ENCODE measurements around the gene C12orf50. TPM values are rescaled to one million over a fixed set of nuclear protein-coding genes. Genes with fewer than 3 reads are reported as not detected.

C12orf50 gene
- polyA plus RNA-seq, 1 experiment, result not detected

GRCh38 chr12:87995581-87996178 lies 33.5 kb downstream of the C12orf50 start:
- CTCF ChIA-PET, result no interaction called here
- POLR2A ChIA-PET, result no interaction called here
- DNase-seq (ENCODE audit: low read depth, low spot score), result peak; percentile 54

GRCh38 chr12:87991483-87991882 lies 37.7 kb downstream of the C12orf50 start:
- Histone ChIP-seq H3K4me3 (ENCODE audit: low read depth, low read length) (no peak overlapping the region), H3K27me3 (ENCODE audit: control insufficient read depth, insufficient read depth, low read length) (no peaks in the 10 kb centered on the region), H3K27ac (ENCODE audit: low read depth, low read length) (no peak overlapping the region), H3K9me3 (ENCODE audit: control insufficient read depth, insufficient read depth, low read length) (no peaks in the 10 kb centered on the region)
- CTCF ChIA-PET, result no interaction called here
- POLR2A ChIA-PET, result no interaction called here
- no peak for TF ChIP-seq CTCF (IDR thresholded peaks at IDR 0.05; ENCODE audit: low read depth, low read length)
- DNase-seq (ENCODE audit: low read depth, low spot score), result no peak

More at GRCh38 chr12:87995581-87996178, 33.5 kb downstream of the C12orf50 start:
- H3K4me3 ChIP-seq (ENCODE audit: low read depth, low read length), result no peak overlapping the region
- H3K27me3 ChIP-seq (ENCODE audit: control insufficient read depth, insufficient read depth, low read length), result no peaks in the 10 kb centered on the region
- peak; percentile 89 for TF ChIP-seq CTCF (IDR thresholded peaks at IDR 0.05; ENCODE audit: low read depth, low read length)
- no peaks in the 10 kb centered on the region for H3K9me3 ChIP-seq (ENCODE audit: control insufficient read depth, insufficient read depth, low read length)
- no peak overlapping the region for H3K27ac ChIP-seq (ENCODE audit: low read depth, low read length)

GRCh38 chr12:87988534-87988933 lies 40.7 kb downstream of the C12orf50 start:
- ChIA-PET POLR2A (no interaction called here), CTCF (no interaction called here)
- DNase-seq (ENCODE audit: low read depth, low spot score), result no peak
- Histone ChIP-seq H3K27me3 (ENCODE audit: control insufficient read depth, insufficient read depth, low read length) (no peaks in the 10 kb centered on the region), H3K27ac (ENCODE audit: low read depth, low read length) (no peak overlapping the region), H3K4me3 (ENCODE audit: low read depth, low read length) (no peak overlapping the region), H3K9me3 (ENCODE audit: control insufficient read depth, insufficient read depth, low read length) (no peaks in the 10 kb centered on the region)
- TF ChIP-seq CTCF (IDR thresholded peaks at IDR 0.05; ENCODE audit: low read depth, low read length), result no peak

- POLR2A ChIA-PET, result no interaction called here
- TF ChIP-seq CTCF (IDR thresholded peaks at IDR 0.05; ENCODE audit: low read depth, low read length), result no peak
- no peak overlapping the region for H3K4me3 ChIP-seq (ENCODE audit: low read depth, low read length)
- CTCF ChIA-PET, result no interaction called here
- no peaks in the 10 kb centered on the region for H3K27me3 ChIP-seq (ENCODE audit: control insufficient read depth, insufficient read depth, low read length)
- H3K27ac ChIP-seq (ENCODE audit: low read depth, low read length), result no peak overlapping the region
- no peaks in the 10 kb centered on the region for H3K9me3 ChIP-seq (ENCODE audit: control insufficient read depth, insufficient read depth, low read length)
- no peak for DNase-seq (ENCODE audit: low read depth, low spot score)
These were observed 44.0 kb downstream of the C12orf50 start for GRCh38 chr12:87985069-87985675.

- Histone ChIP-seq H3K27me3 (ENCODE audit: control insufficient read depth, insufficient read depth, low read length) (no peaks in the 10 kb centered on the region), H3K4me3 (ENCODE audit: low read depth, low read length) (no peak overlapping the region; the same call in 1 of the 2 replicates), H3K27ac (ENCODE audit: low read depth, low read length) (peak overlapping the region; percentile 48), H3K9me3 (ENCODE audit: control insufficient read depth, insufficient read depth, low read length) (no peaks in the 10 kb centered on the region)
- DNase-seq (ENCODE audit: low read depth, low spot score), result peak; percentile 27
- ChIA-PET CTCF (interaction anchor here (0.6 kb wide), 1 partner anchor 582 kb away, joined by 4 read pairs; no protein-coding TSS in a partner anchor), POLR2A (interaction anchor here (0.8 kb wide), 1 partner anchor 54 kb away, joined by 3 read pairs; no protein-coding TSS in a partner anchor)
- no peak for TF ChIP-seq CTCF (IDR thresholded peaks at IDR 0.05; ENCODE audit: low read depth, low read length)
These were observed 47.0 kb downstream of the C12orf50 start for GRCh38 chr12:87982208-87982607.

Data from AG04450 (cell line).